PFSK-1 (cell line): Measurements from ENCODE around the gene CEACAM4.

Experiments used
- FOXP2 ChIP-seq: optimal IDR thresholded peaks from 2 replicates; pipeline ENCODE3; 2011; ENCODE audit warnings: borderline replicate concordance, control low read depth, inconsistent platforms; ENCODE audit not compliant: insufficient read depth; ENCODE audit errors: extremely low read length, extremely low read depth
- POLR2AphosphoS5 ChIP-seq: IDR thresholded peaks from 2 replicates; pipeline ENCODE4 v1.6.1; 2012; ENCODE audit warnings: low read depth, mild to moderate bottlenecking, control low read depth, low read length, moderate library complexity
- REST ChIP-seq, 2 experiments: IDR thresholded peaks; 2 replicates each; pipeline versions ENCODE4 v1.6.1 to v1.8.0; 2011 to 2012; ENCODE audit warnings: low read depth in 2 of 2, low read length in 2 of 2, control low read depth in 1 of 2, inconsistent platforms in 1 of 2, mild to moderate bottlenecking in 1 of 2, moderate library complexity in 1 of 2; ENCODE audit not compliant: insufficient read depth in 1 of 2
- SIN3A ChIP-seq: IDR thresholded peaks from 2 replicates; pipeline ENCODE4 v1.6.1; 2012; ENCODE audit warnings: mild to moderate bottlenecking, low read length, moderate library complexity, borderline replicate concordance; ENCODE audit not compliant: insufficient read depth
- TAF1 ChIP-seq: IDR thresholded peaks from 2 replicates; pipeline ENCODE4 v1.6.1; 2012; ENCODE audit warnings: low read length, control low read depth, borderline replicate concordance; ENCODE audit not compliant: insufficient read depth

Gene CEACAM4

GRCh38 chr19:41657157-41657556 lies 30.3 kb upstream of the CEACAM4 start:
- TF ChIP-seq SIN3A = no peak
- TF ChIP-seq POLR2AphosphoS5 = no peak
- TF ChIP-seq REST (IDR thresholded peaks at IDR 0.05; ENCODE audit: insufficient read depth in 1 of 2, low read depth in 2 of 2, low read length in 2 of 2) = no peak
- no peak for TF ChIP-seq TAF1
- TF ChIP-seq FOXP2 = no peak

GRCh38 chr19:41652250-41652649 lies 25.4 kb upstream of the CEACAM4 start:
- TF ChIP-seq SIN3A (no peak), TAF1 (no peak), POLR2AphosphoS5 (no peak), FOXP2 (no peak), REST (IDR thresholded peaks at IDR 0.05; ENCODE audit: insufficient read depth in 1 of 2, low read depth in 2 of 2, low read length in 2 of 2) (no peak)

- no peak for TF ChIP-seq FOXP2
- TF ChIP-seq TAF1 = no peak
- no peak for TF ChIP-seq REST (IDR thresholded peaks at IDR 0.05; ENCODE audit: insufficient read depth in 1 of 2, low read depth in 2 of 2, low read length in 2 of 2)
- no peak for TF ChIP-seq SIN3A
- TF ChIP-seq POLR2AphosphoS5 = no peak
Measured at GRCh38 chr19:41649827-41650226, 23.0 kb upstream of the CEACAM4 start.

GRCh38 chr19:41646589-41647204 lies 19.8 kb upstream of the CEACAM4 start:
- TF ChIP-seq FOXP2 (no peak), POLR2AphosphoS5 (no peak), SIN3A (no peak), REST (IDR thresholded peaks at IDR 0.05; ENCODE audit: insufficient read depth in 1 of 2, low read depth in 2 of 2, low read length in 2 of 2) (no peak), TAF1 (no peak)
